Stimulated activated CD4-positive, alpha-beta T cell treated with anti-CD3 and anti-CD28 coated beads, Interleukin-12 subunit alpha, Interleukin-12 subunit beta, amount 100 ng/mL, for 48 hours (primary cell): ENCODE measurements around the gene CELA2A.
"Not testable (repeated sequence)": the region's sequence is repeated elsewhere in the genome, so short reads cannot be mapped to it uniquely, and the experiment has no call there.

ENCODE experiments used
- DNase-seq, 3 donors: peaks; one replicate each; pipeline ENCODE4 v3.0.0-alpha.2; 2020; ENCODE audit warnings: low read depth in 2 of 3, low spot score in 1 of 3

The CELA2A gene

DNA sequence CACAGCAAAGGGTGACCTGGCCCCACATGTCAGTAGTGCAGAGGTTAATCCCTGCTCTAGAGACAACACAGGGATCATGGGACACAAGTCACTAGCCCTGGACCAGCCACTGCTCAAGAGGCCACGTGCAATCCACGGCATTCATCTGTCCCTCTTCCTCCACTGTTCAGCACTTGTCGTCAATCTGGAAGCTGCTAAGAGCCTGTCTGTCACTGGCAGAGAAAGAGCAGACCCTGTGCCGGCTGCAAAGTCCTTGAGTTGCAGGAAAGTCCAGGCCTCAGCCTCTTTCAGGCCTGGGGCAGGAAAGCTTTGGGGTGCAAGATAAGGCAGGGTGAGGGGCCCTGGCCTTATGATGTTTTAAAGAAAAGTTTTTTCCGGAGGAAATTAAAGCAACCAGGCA lies 36.1 kb downstream of the CELA2A start:
- no peak for DNase-seq

GRCh38 chr1:15493869-15494390 lies 37.4 kb downstream of the CELA2A start:
- no peak for DNase-seq

DNA sequence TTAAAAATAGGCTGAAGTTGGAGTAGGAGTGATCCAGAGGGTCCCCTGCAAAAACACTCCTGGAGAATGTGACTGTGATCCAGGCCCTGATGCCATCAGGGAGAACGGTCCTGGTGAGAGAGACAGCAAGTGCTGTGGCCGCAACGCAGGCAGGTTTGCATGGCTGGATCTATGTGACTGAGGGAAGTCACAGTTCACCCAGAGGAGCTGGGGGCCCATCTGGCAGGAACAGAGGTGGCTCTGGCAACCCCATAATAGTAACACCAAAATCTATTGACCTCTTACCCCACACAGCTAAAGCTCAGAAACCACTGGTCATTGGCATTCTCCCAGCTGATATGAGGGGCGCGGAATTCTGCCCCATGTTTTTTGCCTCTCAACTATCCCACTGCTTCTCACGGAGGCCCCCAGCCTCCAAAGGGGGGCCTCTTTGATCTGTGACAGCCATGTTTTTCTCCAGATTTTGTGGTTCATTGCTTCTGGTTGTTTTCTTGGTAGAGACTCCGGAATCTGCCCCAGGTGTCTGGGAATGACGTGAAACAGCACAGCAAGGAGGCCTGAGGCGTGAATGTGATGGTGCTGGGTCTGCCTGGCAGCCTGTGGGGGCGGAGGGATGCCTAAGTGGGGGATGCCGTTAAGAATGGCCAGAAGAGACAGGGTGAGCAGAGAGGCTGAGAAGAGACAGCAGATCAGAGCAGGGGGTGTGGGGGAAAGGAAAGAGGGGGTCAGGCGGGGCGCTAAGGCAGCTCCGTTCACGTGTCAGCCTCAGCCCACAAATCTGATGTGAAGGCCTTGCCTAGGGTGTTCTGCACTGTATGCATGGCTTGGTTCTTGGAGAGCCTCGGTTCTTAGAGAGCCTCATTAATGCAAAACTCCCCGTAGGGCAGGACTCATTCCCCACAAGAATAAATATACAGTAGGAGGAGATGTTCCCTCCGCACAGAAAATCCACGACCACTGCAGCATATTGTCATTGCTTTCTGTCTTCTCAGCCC lies 43.9 kb downstream of the CELA2A start:
- no peak for DNase-seq

DNA sequence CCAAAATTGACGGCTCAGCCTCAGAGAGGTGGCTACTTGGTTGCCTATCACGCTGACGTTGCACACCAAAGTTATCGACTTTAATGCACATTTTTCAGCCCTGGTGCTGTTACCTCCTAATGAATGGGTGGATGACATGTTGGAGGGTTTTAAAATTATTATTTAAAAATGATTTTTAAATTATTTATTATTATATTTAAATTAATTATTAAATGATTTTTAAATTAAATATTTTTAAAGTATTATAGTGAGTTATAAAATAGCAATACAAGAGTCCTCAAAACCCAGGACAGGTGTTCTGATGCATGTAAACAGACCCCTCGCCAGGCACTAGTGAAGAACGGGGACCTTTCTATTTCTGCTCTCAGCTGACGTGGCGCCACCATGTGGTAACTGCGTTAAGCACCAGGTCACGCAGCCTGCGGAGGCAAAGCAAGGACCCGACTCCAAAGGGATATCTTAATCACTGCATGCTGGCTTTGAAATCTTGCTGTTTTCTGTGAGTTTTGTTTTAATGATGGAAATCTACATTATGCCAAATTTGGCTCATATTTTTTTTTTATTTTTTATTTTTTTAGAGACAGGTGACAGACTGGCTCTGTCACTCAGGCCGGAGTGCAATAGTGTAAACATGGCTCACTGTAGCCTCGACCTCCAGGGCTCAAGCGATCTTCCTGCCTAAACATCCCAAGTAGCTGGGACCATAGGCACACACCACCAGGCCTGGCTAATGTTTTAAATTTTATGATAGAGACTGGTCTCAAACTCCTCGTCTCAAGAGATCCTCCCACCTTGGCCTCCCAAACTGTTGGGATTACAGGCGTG lies 44.9 kb downstream of the CELA2A start:
- DNase-seq: peak; percentile 30 to 56 (median 52)

GRCh38 chr1:15504436-15504835 lies 47.9 kb downstream of the CELA2A start:
- DNase-seq: no peak

DNA sequence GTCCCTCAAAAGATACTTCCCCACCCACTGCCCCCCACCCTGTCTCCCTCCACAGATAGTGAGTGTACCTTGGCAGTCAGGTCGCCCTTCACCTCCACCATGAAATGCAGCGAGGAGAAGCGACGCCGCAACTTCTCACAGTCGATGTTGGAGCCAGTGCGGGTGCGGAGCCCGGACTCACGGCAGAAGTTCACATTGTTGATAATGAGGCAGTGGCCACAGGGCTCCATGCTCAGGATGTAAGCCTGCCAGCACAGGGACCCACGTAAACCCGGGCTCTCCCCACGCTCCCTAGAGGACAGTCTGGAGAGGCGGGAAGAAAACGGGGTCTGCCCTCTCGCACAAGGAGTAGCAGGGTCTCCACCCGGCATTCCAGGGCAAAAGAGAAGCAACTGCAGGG lies 50.3 kb downstream of the CELA2A start:
- no peak for DNase-seq

- no peak for DNase-seq
These were observed 50.7 kb downstream of the CELA2A start for GRCh38 chr1:15507278-15507677.

- DNase-seq: no peak
These were observed 52.4 kb downstream of the CELA2A start for GRCh38 chr1:15508700-15509487.

DNA sequence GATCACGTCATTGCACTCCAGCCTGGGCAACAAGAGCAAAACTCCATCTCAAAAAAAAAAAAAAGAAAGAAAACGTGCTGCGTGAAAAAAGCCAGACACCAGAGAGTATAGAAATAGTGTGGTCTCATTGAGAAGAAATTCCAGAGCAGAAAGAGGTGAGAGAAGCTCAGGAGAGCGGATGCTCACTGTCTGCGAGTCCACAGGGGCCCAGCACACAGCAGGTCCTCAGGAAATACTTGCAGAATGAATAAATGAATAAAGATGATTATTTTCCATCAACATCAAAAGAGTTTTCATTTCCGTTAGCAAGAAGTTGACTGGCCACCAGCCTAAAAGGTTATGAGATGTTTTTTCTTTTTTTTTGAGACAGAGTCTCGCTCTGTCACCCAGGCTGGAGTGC lies 53.1 kb downstream of the CELA2A start:
- DNase-seq: no peak

- DNase-seq: no peak
These were observed 54.3 kb downstream of the CELA2A start for GRCh38 chr1:15510611-15511405.

- DNase-seq: no peak
These were observed 56.7 kb downstream of the CELA2A start for GRCh38 chr1:15513192-15513591.

DNA sequence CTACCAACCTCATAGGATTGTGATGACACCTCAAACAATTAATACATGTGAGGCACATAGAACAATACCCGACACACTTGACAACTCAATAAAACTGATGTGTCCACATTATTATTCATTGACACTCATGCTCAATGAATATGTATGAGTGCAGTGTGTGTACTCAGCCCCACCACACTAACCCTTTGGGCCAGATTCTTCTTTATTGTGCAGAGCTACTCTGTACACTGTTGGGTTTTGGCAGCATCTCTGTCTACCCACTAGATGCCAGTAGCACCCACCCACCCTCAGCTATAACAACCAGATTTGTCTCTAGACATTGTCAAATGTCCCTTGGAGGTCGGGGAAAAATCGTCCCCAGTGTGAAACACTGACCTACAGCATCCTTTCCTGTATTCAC lies 57.4 kb downstream of the CELA2A start:
- no peak for DNase-seq

GRCh38 chr1:15514557-15514956 lies 58.0 kb downstream of the CELA2A start:
- DNase-seq: not testable (repeated sequence)

DNA sequence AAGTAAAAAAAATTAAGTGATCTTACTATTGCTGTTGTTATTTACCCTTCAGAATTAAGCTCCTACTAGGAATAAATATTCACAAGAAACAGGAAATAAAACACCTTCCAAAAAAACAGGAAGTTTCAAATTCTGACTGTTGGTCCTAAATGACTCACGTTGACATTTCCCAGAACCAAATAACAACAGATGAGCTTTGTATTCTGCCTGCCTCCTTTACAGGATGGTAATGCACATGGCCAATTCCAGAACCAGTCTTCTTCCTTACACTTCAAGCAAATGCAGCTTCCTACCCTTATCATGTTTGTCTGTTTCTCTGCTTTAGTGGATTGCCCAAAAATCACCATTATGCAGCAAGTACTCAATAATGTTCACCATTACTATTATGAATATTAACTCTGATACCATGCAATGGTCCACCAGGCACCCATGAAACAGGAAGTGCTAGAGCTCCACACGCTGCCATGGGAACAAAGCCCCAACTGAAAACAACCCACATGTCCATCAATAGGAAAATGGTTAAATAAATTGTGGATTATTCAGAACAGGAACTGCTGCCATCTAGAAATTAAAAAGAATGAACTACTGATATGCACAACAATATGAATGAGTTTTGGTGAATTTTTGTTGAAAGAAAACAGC lies 58.6 kb downstream of the CELA2A start:
- DNase-seq: no peak

- DNase-seq: no peak
These were observed 63.1 kb downstream of the CELA2A start for GRCh38 chr1:15519625-15520024.

DNA sequence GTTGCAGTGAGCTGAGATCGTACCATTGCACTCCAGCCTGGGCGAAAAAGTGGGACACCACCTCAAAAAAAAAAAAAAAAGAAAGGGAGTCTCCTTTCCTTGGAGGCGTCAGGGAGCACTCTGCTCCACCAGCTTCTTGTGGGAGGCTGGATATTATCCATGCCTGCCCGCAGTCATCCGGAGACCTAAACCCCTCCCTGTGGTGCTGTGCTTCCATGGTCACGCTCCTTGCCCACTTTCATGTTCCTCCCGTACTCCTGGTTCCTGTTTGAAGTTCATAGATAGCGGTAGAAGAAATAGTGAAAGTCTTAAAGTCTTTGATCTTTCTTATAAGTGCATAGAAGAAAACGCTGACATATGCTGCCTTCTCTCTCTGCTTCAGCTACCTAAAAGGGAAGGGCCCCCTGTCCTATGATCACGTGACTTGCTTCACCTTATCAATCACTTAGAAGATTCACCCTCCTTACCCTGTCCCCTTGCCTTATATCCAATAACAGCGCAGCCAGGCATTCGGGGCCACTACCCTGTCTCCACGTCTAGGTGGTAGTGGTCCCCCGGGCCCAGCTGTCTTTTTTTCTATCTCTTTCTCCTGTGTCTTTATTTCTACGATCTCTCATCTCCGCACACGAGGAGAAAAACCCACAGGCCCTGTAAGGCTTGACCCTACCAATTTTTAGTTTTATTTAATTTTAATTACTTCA lies 64.8 kb downstream of the CELA2A start:
- not testable (repeated sequence) for DNase-seq
